ENCODE results near the gene TMEM222. TPM values are rescaled to one million over a fixed set of nuclear protein-coding genes. Genes with fewer than 3 reads are reported as not detected.
A peak's percentile ranks its signal among the peaks of the same experiment; 100 is the strongest.

The TMEM222 gene
- total RNA-seq, 1 donor from 2014 or later = 38.6 TPM

- Mint-ChIP-seq H3K27me3 (no peaks in the 10 kb centered on the region), H3K4me3 (peak overlapping the region; percentile 87), H3K36me3 (no peaks in the 10 kb centered on the region), H3K9me3 (no peaks in the 10 kb centered on the region), H3K4me1 (ENCODE audit: unreplicated experiment) (peaks cover 28% of the 10 kb centered on the region), H3K27ac (peak overlapping the region; percentile 90)
- no peak for TF ChIP-seq CTCF (conservative IDR thresholded peaks at IDR 0.05)
- DNase-seq (ENCODE audit: extremely low spot score, unreplicated experiment) = no peak
These were observed 45.2 kb downstream of the TMEM222 start for GRCh38 chr1:27367160-27367650.

- no peaks in the 10 kb centered on the region for H3K9me3 Mint-ChIP-seq
- TF ChIP-seq CTCF (conservative IDR thresholded peaks at IDR 0.05) = peak; percentile 27
- peak overlapping the region; percentile 67 for H3K4me3 Mint-ChIP-seq
These were observed 47.1 kb downstream of the TMEM222 start for GRCh38 chr1:27368869-27369582.

GRCh38 chr1:27372022-27372807, 50.3 kb downstream of the TMEM222 start:
- H3K27ac Mint-ChIP-seq = no peak overlapping the region
- no peaks in the 10 kb centered on the region for H3K9me3 Mint-ChIP-seq
- H3K4me1 Mint-ChIP-seq (ENCODE audit: unreplicated experiment) = peaks cover 9% of the 10 kb centered on the region
- no peak overlapping the region for H3K4me3 Mint-ChIP-seq
- no peak for TF ChIP-seq CTCF (conservative IDR thresholded peaks at IDR 0.05)
- DNase-seq (ENCODE audit: extremely low spot score, unreplicated experiment) = no peak
- no peaks in the 10 kb centered on the region for H3K27me3 Mint-ChIP-seq
- no peaks in the 10 kb centered on the region for H3K36me3 Mint-ChIP-seq

More at GRCh38 chr1:27368869-27369582, 47.1 kb downstream of the TMEM222 start:
- Mint-ChIP-seq H3K4me1 (ENCODE audit: unreplicated experiment) (peaks cover 28% of the 10 kb centered on the region), H3K27me3 (no peaks in the 10 kb centered on the region), H3K36me3 (no peaks in the 10 kb centered on the region), H3K27ac (no peak overlapping the region)
- DNase-seq (ENCODE audit: extremely low spot score, unreplicated experiment) = no peak

GRCh38 chr1:27372808-27373690, 51.1 kb downstream of the TMEM222 start:
- H3K27me3 Mint-ChIP-seq = no peaks in the 10 kb centered on the region
- peak; percentile 56 for TF ChIP-seq CTCF (conservative IDR thresholded peaks at IDR 0.05)
- peaks cover 4% of the 10 kb centered on the region for H3K4me1 Mint-ChIP-seq (ENCODE audit: unreplicated experiment)
- no peaks in the 10 kb centered on the region for H3K9me3 Mint-ChIP-seq
- H3K36me3 Mint-ChIP-seq = no peaks in the 10 kb centered on the region
- H3K27ac Mint-ChIP-seq = no peak overlapping the region
- DNase-seq (ENCODE audit: extremely low spot score, unreplicated experiment) = no peak
- H3K4me3 Mint-ChIP-seq = no peak overlapping the region

GRCh38 chr1:27374362-27375086, 52.6 kb downstream of the TMEM222 start, which contains the start of gene FCN3:
Gene FCN3 (minus strand): TSS chr1:27374824. CDS start chr1:27374818, 6 bp downstream.
- H3K9me3 Mint-ChIP-seq = no peaks in the 10 kb centered on the region
- TF ChIP-seq CTCF (conservative IDR thresholded peaks at IDR 0.05) = no peak
- H3K4me1 Mint-ChIP-seq (ENCODE audit: unreplicated experiment) = no peaks in the 10 kb centered on the region
- no peak for DNase-seq (ENCODE audit: extremely low spot score, unreplicated experiment)
- peaks cover under 1% of the 10 kb centered on the region for H3K27me3 Mint-ChIP-seq
- no peak within 1 kb of the TSS for H3K4me3 Mint-ChIP-seq
- no peak within 1 kb of the TSS for H3K27ac Mint-ChIP-seq
- no peaks in the 10 kb centered on the region for H3K36me3 Mint-ChIP-seq

All from type B pancreatic cell (in vitro differentiated cells).